Activated CD8-positive, alpha-beta T cell treated with anti-CD3 and anti-CD28 coated beads for 36 hours (primary cell): ENCODE data around the gene SLC12A3. TPM values are rescaled to one million over a fixed set of nuclear protein-coding genes. Genes with fewer than 3 reads are reported as not detected.

Experiments
- ATAC-seq: fragments of 200-7000 bp; cut with Tn5 transposase; one replicate; pipeline ENCODE4 v1.10.0; 2021; ENCODE audit warnings: mild to moderate bottlenecking, moderate library complexity
- CTCF ChIA-PET: fragments of 350-600 bp; sonication (Branson Sonifier 250); formaldehyde crosslinking; loops from one replicate; lab custom pipeline; 2021; ENCODE audit warnings: antibody characterized with exemption; lab: Charles Lee
- POLR2A ChIA-PET: fragments of 350-600 bp; sonication (Branson Sonifier 250); formaldehyde crosslinking; loops from one replicate; lab custom pipeline; 2021; ENCODE audit warnings: antibody characterized with exemption; lab: Charles Lee
- DNase-seq: peaks from one replicate; pipeline ENCODE4 v3.0.0-alpha.2; 2020
- H3K27ac Mint-ChIP-seq: one replicate; pipeline ENCODE4 v1.8.0; 2021; ENCODE audit warnings: mild to moderate bottlenecking, mixed read lengths
- H3K27me3 Mint-ChIP-seq: one replicate; pipeline ENCODE4 v1.8.0; 2021; ENCODE audit warnings: mixed read lengths
- H3K36me3 Mint-ChIP-seq: one replicate; pipeline ENCODE4 v1.8.0; 2021; ENCODE audit warnings: low read depth, mixed read lengths
- H3K4me1 Mint-ChIP-seq: one replicate; pipeline ENCODE4 v1.8.0; 2021; ENCODE audit warnings: low read depth, mixed read lengths
- H3K4me3 Mint-ChIP-seq: one replicate; pipeline ENCODE4 v1.8.0; 2021; ENCODE audit warnings: mild to moderate bottlenecking, moderate library complexity, mixed read lengths
- H3K9me3 Mint-ChIP-seq: one replicate; pipeline ENCODE4 v1.8.0; 2021; ENCODE audit warnings: mixed read lengths
- intact Hi-C: fragments of 100-400 bp; cut with micrococcal nuclease; formaldehyde crosslinking; loops from one replicate; pipeline ENCODE4 v1.10.0; 2022
- total RNA-seq, 2 experiments: library from RNA; stranded (reverse); gene quantifications; one replicate each; pipeline ENCODE4 v1.2.3, GENCODE V29; 2021
- TF ChIP-seq, protein P1 (sequence below): fragments of 200-600 bp; IDR thresholded peaks from one replicate; pipeline ENCODE4 v1.8.0; 2022; ENCODE audit warnings: antibody characterized with exemption, mild to moderate bottlenecking

Gene SLC12A3
- total RNA-seq, 2 experiments from 2014 or later, result not detected

GRCh38 chr16:56842133-56842532 is 22.9 kb upstream of the SLC12A3 start:
- Mint-ChIP-seq H3K27me3 (no peaks in the 10 kb centered on the region), H3K4me3 (no peak overlapping the region), H3K36me3 (peaks cover 39% of the 10 kb centered on the region), H3K27ac (no peak overlapping the region), H3K9me3 (no peaks in the 10 kb centered on the region), H3K4me1 (peaks cover 14% of the 10 kb centered on the region)
- intact Hi-C loops, result no loop called here
- TF ChIP-seq, protein P1, sequence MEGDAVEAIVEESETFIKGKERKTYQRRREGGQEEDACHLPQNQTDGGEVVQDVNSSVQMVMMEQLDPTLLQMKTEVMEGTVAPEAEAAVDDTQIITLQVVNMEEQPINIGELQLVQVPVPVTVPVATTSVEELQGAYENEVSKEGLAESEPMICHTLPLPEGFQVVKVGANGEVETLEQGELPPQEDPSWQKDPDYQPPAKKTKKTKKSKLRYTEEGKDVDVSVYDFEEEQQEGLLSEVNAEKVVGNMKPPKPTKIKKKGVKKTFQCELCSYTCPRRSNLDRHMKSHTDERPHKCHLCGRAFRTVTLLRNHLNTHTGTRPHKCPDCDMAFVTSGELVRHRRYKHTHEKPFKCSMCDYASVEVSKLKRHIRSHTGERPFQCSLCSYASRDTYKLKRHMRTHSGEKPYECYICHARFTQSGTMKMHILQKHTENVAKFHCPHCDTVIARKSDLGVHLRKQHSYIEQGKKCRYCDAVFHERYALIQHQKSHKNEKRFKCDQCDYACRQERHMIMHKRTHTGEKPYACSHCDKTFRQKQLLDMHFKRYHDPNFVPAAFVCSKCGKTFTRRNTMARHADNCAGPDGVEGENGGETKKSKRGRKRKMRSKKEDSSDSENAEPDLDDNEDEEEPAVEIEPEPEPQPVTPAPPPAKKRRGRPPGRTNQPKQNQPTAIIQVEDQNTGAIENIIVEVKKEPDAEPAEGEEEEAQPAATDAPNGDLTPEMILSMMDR, result no peak
- no peak for DNase-seq
- CTCF ChIA-PET, result interaction anchor here (0.9 to 1.8 kb wide), 4 partner anchors 13 to 27 kb away, joined by 3 to 7 read pairs (median 3); no protein-coding TSS in a partner anchor
- ATAC-seq, result no peak
- POLR2A ChIA-PET, result interaction anchor here (0.7 kb wide), 1 partner anchor 18 kb away, joined by 3 read pairs; no protein-coding TSS in a partner anchor

DNA sequence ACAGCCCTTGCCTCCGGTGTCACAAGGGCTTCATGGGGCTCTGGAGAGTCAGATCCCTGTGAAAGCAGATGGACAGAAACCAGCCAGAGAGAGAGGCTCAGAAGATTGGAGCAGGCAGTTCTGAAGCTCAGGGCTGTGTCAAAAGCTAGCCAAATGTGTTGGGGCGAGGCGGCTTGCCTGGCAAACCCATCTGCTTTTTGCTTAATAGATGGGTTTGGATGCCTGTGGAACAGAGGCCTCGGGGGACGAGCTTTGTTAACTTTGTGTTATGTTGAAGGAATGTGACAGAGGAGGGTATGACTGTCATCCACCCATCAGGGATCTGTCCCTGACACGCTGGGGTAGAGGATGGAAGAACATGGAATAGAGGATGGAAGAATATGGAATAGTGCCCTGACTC is 21.0 kb upstream of the SLC12A3 start:
- Mint-ChIP-seq H3K4me3 (no peak overlapping the region), H3K36me3 (peaks cover 34% of the 10 kb centered on the region), H3K4me1 (peaks cover 23% of the 10 kb centered on the region), H3K9me3 (no peaks in the 10 kb centered on the region), H3K27ac (no peak overlapping the region), H3K27me3 (no peaks in the 10 kb centered on the region)
- TF ChIP-seq, protein P1, result no peak
- DNase-seq (no peak), ATAC-seq (no peak)
- intact Hi-C loops, result no loop called here
- CTCF ChIA-PET, result interaction anchor here (1.8 kb wide), 1 partner anchor 23 kb away, joined by 7 read pairs; no protein-coding TSS in a partner anchor
- POLR2A ChIA-PET, result no interaction called here

GRCh38 chr16:56847173-56847910 is 17.7 kb upstream of the SLC12A3 start:
- ChIA-PET POLR2A (interaction anchor here (0.7 to 2.6 kb wide), 4 partner anchors 10 to 99 kb away, joined by 3 to 9 read pairs (median 6); partner anchors contain the start of gene HERPUD1), CTCF (interaction anchor here (0.8 to 2.4 kb wide), 4 partner anchors 8 to 146 kb away, joined by 3 to 10 read pairs (median 4); no protein-coding TSS in a partner anchor)
- ATAC-seq, result peak; percentile 72
- H3K4me3 Mint-ChIP-seq, result no peak overlapping the region
- peak overlapping the region; percentile 70 for H3K27ac Mint-ChIP-seq
- TF ChIP-seq, protein P1, result no peak
- H3K9me3 Mint-ChIP-seq, result no peaks in the 10 kb centered on the region
- DNase-seq, result peak; percentile 46
- H3K4me1 Mint-ChIP-seq, result peaks cover 26% of the 10 kb centered on the region
- peaks cover 14% of the 10 kb centered on the region for H3K36me3 Mint-ChIP-seq
- no peaks in the 10 kb centered on the region for H3K27me3 Mint-ChIP-seq
- intact Hi-C loops, result no loop called here

- H3K36me3 Mint-ChIP-seq, result peaks cover 10% of the 10 kb centered on the region
- CTCF ChIA-PET, result interaction anchor here (1.0 to 2.4 kb wide), 2 partner anchors 19 to 27 kb away, joined by 3 to 10 read pairs; no protein-coding TSS in a partner anchor
- intact Hi-C loops, result no loop called here
- TF ChIP-seq, protein P1, result no peak
- POLR2A ChIA-PET, result interaction anchor here (0.6 to 2.6 kb wide), 5 partner anchors 10 to 131 kb away, joined by 3 to 9 read pairs (median 6); no protein-coding TSS in a partner anchor
- H3K9me3 Mint-ChIP-seq, result no peaks in the 10 kb centered on the region
- DNase-seq (peak; percentile 25), ATAC-seq (peak; percentile 29)
- H3K4me1 Mint-ChIP-seq, result peaks cover 26% of the 10 kb centered on the region
- H3K27ac Mint-ChIP-seq, result peak overlapping the region; percentile 59
- H3K27me3 Mint-ChIP-seq, result no peaks in the 10 kb centered on the region
- H3K4me3 Mint-ChIP-seq, result no peak overlapping the region
These were observed 16.7 kb upstream of the SLC12A3 start for GRCh38 chr16:56848029-56848936.
